ENCODE results near the gene P2RY8. TPM values are rescaled to one million over a fixed set of nuclear protein-coding genes. Genes with fewer than 3 reads are reported as not detected.
A peak's percentile ranks its signal among the peaks of the same experiment; 100 is the strongest.
"Not testable (repeated sequence)": the region's sequence is repeated elsewhere in the genome, so short reads cannot be mapped to it uniquely, and the experiment has no call there.

Gene P2RY8
- total RNA-seq, 2 experiments from 2014 or later: 9.8 to 10.6 TPM

DNA sequence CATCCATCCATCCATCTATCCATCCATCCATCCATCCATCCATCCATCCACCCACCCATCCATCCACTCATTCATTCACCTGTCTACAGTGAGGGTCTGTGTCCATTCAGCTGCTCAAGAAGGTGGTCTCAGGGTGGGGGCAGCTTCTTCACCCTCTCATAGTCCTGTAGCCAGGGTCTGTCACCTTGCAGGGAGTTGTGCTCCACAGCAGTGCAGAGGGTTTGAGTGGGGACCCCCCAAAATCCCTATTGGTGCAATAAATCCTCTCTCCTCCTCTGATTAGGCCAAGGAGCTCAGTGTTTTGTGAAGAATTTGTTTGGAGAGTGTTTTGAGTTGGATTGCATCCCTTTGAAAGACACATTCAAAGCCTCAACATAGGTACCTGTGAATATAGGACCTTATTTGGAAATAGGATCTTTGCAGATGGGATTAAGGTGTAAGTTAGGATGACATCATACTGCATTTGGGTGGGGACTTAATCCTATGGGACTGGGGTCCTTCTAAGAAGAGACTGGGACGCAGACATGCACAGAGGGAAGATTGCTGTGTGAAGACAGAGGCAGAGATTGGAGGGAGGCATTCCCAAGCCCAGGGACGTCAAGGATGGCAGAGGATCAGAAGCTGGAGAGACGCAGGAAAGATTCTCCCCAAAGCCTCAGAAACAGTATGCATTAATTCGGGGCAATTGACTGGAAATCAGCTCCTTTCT is 12.0 kb downstream of the P2RY8 start:
- CTCF ChIA-PET: no interaction called here
- H3K36me3 Mint-ChIP-seq (ENCODE audit: low read depth): peaks cover 5% of the 10 kb centered on the region
- H3K27ac Mint-ChIP-seq: no peak overlapping the region
- no peaks in the 10 kb centered on the region for H3K9me3 Mint-ChIP-seq
- intact Hi-C loops (cut with micrococcal nuclease): loop anchor here (5.0 kb wide), 1 partner anchor 43 kb away; no protein-coding TSS in a partner anchor
- DNase-seq: no peak
- H3K4me1 Mint-ChIP-seq (ENCODE audit: low read depth): peaks cover 22% of the 10 kb centered on the region
- no peaks in the 10 kb centered on the region for H3K27me3 Mint-ChIP-seq (ENCODE audit: low read depth)
- no peak overlapping the region for H3K4me3 Mint-ChIP-seq

DNA sequence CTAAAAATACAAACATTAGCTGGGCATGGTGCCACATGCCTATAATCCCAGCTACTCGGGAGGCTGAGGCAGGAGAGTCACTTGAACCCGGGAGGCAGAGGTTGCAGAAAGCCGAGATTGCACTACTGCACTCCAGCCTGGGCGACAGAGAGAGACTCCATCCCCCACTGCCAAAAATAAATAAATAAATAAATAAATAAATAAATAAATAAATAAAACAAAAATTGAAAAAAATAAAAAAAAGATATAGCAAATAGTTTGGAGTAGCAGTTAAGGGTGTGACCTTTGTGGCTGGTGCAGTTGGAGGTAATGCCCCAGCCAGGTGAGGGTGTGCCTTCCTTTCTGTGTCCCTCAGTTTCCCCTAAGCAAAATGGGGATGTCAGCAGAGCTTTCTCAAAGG is 14.1 kb downstream of the P2RY8 start:
- H3K27ac Mint-ChIP-seq; H3K36me3 Mint-ChIP-seq (ENCODE audit: low read depth); H3K27me3 Mint-ChIP-seq (ENCODE audit: low read depth); CTCF ChIA-PET; H3K4me3 Mint-ChIP-seq; H3K9me3 Mint-ChIP-seq; DNase-seq: not testable (repeated sequence)
- H3K4me1 Mint-ChIP-seq (ENCODE audit: low read depth): peaks cover 39% of the 10 kb centered on the region
- intact Hi-C loops (cut with micrococcal nuclease): loop anchor here (5.0 kb wide), 1 partner anchor 41 kb away; no protein-coding TSS in a partner anchor

DNA sequence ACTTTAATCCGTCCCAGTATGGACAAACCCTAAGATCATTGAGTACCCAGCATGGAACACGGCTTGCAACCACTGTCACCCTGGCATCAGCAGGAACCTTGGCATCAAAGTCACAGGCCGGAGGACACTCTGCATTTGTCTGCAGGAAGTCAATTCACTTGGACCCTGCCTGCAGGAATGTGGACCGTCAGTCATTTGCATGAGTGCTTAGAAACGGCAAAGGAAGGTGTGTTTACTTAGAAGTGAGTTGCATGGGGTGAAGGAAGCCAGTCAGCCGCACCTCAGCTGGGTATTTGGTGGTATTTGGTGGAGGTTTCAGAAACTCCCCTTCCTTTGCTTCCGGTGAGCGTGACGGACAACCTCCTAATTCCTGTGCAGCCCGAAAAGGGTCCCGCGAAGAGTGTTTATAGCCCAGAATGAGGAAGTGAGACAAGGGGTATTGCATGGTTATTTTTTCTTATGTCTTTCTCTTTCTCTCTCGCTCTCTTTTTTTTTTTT is 15.5 kb downstream of the P2RY8 start:
- intact Hi-C loops (cut with micrococcal nuclease): loop anchor here (1.0 to 5.0 kb wide), 3 partner anchors 15 to 58 kb away; no protein-coding TSS in a partner anchor
- peaks cover 51% of the 10 kb centered on the region for H3K4me1 Mint-ChIP-seq (ENCODE audit: low read depth)
- no peaks in the 10 kb centered on the region for H3K27me3 Mint-ChIP-seq (ENCODE audit: low read depth)
- CTCF ChIA-PET: no interaction called here
- peak overlapping the region; percentile 74 for H3K4me3 Mint-ChIP-seq
- no peaks in the 10 kb centered on the region for H3K9me3 Mint-ChIP-seq
- H3K27ac Mint-ChIP-seq: peak overlapping the region; percentile 75
- DNase-seq: peak; percentile 85
- H3K36me3 Mint-ChIP-seq (ENCODE audit: low read depth): peaks cover 8% of the 10 kb centered on the region

DNA sequence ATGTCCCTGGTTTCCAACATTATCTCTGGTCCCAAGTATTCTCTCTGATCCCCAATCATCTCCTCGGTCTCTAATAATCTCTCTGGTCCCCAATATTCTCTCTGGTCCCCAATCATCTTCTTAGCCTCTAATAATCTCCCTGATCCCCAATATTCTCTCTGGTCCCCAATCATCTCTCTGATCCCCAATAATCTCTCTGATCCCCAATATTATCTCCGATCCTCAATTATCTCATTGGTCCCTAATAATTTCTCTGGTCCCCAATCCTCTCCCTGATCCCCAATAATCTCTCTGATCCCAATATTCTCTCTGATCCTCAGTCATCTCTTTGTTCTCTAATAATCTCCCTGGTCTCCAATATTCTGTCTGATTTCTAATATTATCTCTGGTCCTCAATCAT is 16.6 kb downstream of the P2RY8 start:
- Mint-ChIP-seq H3K27me3 (ENCODE audit: low read depth) (no peaks in the 10 kb centered on the region), H3K9me3 (no peaks in the 10 kb centered on the region), H3K27ac (peak overlapping the region; percentile 18), H3K4me3 (no peak overlapping the region), H3K36me3 (ENCODE audit: low read depth) (peaks cover 8% of the 10 kb centered on the region), H3K4me1 (ENCODE audit: low read depth) (peaks cover 51% of the 10 kb centered on the region)
- intact Hi-C loops (cut with micrococcal nuclease): loop anchor here (5.0 kb wide), 1 partner anchor 38 kb away; no protein-coding TSS in a partner anchor
- no peak for DNase-seq
- CTCF ChIA-PET: no interaction called here

DNA sequence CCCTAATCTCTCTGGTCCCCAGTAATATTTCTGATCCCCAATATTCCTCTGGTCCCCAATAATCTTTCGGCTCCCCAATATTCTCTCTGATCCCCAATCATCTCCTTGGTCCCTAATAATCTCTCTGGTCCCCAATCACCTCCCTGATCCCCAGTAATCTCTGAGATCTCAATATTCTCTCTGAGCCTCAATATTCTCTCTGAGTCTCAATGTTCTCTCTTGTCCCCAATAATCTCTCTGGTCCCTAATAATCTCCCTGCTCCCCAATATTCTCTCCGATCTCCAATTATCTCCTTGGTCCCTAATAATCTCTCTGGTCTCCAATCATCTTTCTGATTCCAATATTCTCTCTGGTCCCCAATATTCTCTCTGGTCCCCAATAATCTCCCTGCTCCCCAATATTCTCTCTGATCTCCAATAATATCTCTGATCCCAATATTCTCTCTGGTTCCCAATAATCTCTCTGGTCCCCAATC is 17.9 kb downstream of the P2RY8 start:
- H3K4me1 Mint-ChIP-seq (ENCODE audit: low read depth): peaks cover 51% of the 10 kb centered on the region
- no peaks in the 10 kb centered on the region for H3K27me3 Mint-ChIP-seq (ENCODE audit: low read depth)
- H3K36me3 Mint-ChIP-seq (ENCODE audit: low read depth): peaks cover 9% of the 10 kb centered on the region
- intact Hi-C loops (cut with micrococcal nuclease): no loop called here
- CTCF ChIA-PET: no interaction called here
- DNase-seq: no peak
- H3K9me3 Mint-ChIP-seq: no peaks in the 10 kb centered on the region
- no peak overlapping the region for H3K27ac Mint-ChIP-seq
- no peak overlapping the region for H3K4me3 Mint-ChIP-seq

DNA sequence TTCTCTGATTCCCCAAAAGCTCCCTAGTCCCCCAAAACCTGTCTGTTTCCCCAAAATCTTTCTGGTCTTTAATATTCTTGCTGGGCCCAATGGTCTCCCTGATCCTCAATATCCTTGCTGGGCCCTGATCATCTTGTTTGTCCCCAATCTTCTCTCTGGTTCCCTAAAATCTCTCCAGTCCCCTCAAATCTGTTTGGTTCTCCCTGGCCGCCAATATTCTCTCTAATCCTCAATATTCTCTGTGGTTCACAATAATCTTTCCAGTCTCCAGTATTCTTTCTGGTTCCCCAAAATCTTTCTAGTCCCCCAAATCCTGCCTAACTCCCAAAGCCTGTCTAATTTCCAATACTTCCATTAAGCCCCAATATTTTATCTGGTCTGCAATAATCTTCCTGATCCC is 18.5 kb downstream of the P2RY8 start:
- Mint-ChIP-seq H3K4me3 (no peak overlapping the region), H3K27ac (no peak overlapping the region), H3K36me3 (ENCODE audit: low read depth) (peaks cover 13% of the 10 kb centered on the region), H3K4me1 (ENCODE audit: low read depth) (peaks cover 51% of the 10 kb centered on the region), H3K27me3 (ENCODE audit: low read depth) (no peaks in the 10 kb centered on the region), H3K9me3 (peaks cover 3% of the 10 kb centered on the region)
- no peak for DNase-seq
- CTCF ChIA-PET: no interaction called here
- intact Hi-C loops (cut with micrococcal nuclease): no loop called here

DNA sequence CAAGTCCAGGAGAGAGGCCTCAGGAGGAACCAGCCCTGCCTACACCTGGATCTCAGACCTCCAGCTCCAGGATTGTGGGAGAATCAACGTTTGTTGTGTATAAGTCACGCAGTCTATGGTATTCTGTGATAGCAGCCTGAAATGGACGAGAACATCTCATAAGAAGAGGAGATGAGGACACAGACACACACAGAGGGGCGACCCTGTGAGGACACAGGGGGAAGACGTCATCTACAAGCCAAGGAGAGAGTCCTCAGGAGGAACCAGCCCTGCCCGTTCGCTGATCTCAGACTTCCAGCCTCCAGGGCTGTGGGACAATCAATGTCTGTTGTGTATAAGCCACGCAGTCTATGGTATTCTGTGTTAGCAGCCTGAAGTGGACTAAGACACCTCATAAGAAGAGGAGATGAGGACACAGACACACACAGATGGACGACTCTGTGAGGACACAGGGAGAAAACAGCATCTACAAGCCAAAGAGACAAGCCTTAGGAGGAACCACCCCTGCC is 20.3 kb downstream of the P2RY8 start:
- CTCF ChIA-PET: no interaction called here
- intact Hi-C loops (cut with micrococcal nuclease): no loop called here
- Mint-ChIP-seq H3K4me3 (no peak overlapping the region), H3K27me3 (ENCODE audit: low read depth) (no peaks in the 10 kb centered on the region), H3K4me1 (ENCODE audit: low read depth) (peaks cover 44% of the 10 kb centered on the region), H3K27ac (peak overlapping the region; percentile 9), H3K36me3 (ENCODE audit: low read depth) (peaks cover 28% of the 10 kb centered on the region), H3K9me3 (peaks cover 11% of the 10 kb centered on the region)
- no peak for DNase-seq

DNA sequence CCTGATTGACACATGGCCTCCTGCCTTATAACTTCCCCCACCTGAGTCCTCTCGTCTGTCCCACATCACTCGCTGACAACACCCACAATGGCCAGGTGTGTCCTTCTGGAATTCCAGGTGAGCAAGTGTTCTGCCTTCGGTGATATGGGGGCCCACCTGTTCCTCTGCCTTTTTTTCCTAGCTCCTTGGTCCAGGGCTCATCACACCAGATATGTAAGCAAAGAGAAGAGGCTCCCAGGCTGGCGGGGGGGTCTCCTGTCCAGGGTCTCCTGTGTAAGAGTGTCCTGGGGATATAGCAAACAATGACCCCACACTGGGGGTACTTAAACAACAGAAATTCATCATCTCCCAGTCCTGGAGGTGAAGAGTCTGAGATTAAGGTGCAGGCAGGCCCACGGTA is 25.2 kb downstream of the P2RY8 start:
- CTCF ChIA-PET: no interaction called here
- no peaks in the 10 kb centered on the region for H3K27me3 Mint-ChIP-seq (ENCODE audit: low read depth)
- H3K27ac Mint-ChIP-seq: peak overlapping the region; percentile 44
- peaks cover 16% of the 10 kb centered on the region for H3K4me1 Mint-ChIP-seq (ENCODE audit: low read depth)
- H3K4me3 Mint-ChIP-seq: no peak overlapping the region
- H3K36me3 Mint-ChIP-seq (ENCODE audit: low read depth): peaks cover 28% of the 10 kb centered on the region
- intact Hi-C loops (cut with micrococcal nuclease): no loop called here
- peaks cover 11% of the 10 kb centered on the region for H3K9me3 Mint-ChIP-seq
- DNase-seq: no peak

DNA sequence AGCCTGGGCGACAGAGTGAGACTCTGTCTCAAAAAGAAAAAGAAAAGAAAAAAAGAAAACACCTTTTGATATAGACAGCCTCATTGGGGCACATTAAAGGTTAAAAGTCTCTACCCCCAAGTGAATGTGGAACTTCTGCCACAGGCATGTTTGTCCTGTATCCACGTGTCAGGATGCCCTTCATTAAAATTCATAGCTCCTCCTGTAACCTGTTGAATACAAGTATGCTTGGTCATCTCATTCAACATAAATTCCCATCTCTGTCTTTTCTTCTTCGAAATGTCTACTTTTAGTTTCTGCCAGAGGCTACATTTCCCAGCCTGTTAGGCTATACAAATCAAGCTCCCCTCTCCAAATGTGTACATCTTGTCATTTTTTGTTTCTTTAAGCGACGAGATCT is 25.8 kb downstream of the P2RY8 start:
- Mint-ChIP-seq H3K27me3 (ENCODE audit: low read depth) (no peaks in the 10 kb centered on the region), H3K4me3 (no peak overlapping the region), H3K36me3 (ENCODE audit: low read depth) (peaks cover 31% of the 10 kb centered on the region), H3K27ac (no peak overlapping the region), H3K4me1 (ENCODE audit: low read depth) (peaks cover 16% of the 10 kb centered on the region), H3K9me3 (peaks cover 11% of the 10 kb centered on the region)
- intact Hi-C loops (cut with micrococcal nuclease): no loop called here
- CTCF ChIA-PET: no interaction called here
- DNase-seq: no peak

DNA sequence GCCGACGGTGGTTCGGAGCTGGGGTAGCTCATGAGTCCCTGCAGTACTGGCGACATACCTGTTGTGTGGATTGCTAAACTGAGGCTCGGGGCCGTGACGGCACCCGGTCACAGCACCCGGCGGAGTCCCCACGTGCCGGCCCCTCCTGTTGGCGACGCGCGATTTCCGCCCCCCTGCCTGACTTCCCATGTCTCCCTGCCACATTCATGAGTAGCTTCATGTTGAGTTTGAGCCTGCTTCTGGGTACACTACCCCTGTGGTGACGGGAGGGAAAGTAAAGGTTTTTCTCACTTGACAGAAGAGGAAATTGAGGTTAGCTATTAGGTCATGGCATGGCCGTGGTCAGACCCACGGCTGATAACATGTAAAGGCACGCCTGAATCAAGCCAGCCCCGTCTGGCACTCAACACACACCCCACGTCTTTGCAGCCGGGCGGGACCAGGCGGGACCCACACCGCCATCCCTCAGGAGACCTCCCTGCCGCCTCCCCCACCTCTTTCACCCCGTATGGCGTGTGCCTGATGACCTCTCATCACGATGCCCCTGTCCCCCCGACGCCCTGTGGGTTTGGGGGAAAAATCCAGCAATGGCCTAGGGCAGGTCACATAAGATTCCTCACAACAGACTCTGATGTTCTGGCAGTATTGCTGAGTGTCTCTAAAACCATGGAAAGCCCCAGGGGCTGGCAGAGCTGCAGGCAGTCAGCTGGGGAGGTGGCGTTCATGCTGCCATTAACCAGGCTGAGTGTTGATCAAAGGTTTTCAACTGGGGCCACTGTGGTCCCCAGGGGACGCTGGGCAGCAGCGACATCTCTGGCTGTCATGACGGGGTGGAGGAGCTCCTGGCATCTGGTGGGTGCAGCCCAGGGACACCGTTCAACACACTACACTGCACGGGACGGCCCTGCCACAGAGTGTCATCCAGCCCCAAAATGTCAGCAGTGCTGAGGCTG is 29.2 kb downstream of the P2RY8 start:
- peaks cover 24% of the 10 kb centered on the region for H3K36me3 Mint-ChIP-seq (ENCODE audit: low read depth)
- no peak for DNase-seq
- no peak overlapping the region for H3K4me3 Mint-ChIP-seq
- no peaks in the 10 kb centered on the region for H3K27me3 Mint-ChIP-seq (ENCODE audit: low read depth)
- no peak overlapping the region for H3K27ac Mint-ChIP-seq
- H3K4me1 Mint-ChIP-seq (ENCODE audit: low read depth): peaks cover 35% of the 10 kb centered on the region
- peaks cover under 1% of the 10 kb centered on the region for H3K9me3 Mint-ChIP-seq
- CTCF ChIA-PET: no interaction called here
- intact Hi-C loops (cut with micrococcal nuclease): no loop called here

DNA sequence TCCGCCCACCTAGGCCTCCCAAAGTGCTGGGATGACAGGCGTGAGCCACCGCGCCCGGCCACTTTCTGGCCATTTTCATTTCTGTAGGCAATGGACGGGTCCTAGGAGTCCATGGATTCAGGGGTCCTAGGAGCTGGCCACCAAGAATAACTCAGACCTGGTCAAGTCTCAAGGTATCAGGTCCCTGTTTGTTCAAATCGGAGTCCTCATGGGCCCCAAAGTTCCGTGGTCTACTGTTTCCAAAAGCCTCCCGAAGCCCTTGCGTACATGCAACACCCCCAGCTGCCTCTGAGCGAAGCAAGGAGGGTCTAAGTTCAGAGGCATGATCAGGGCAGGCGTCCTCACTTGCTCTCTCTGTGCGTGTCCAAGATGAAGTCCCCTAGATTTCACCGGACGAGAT is 30.1 kb downstream of the P2RY8 start:
- H3K4me1 Mint-ChIP-seq (ENCODE audit: low read depth): peaks cover 43% of the 10 kb centered on the region
- H3K27me3 Mint-ChIP-seq (ENCODE audit: low read depth): no peaks in the 10 kb centered on the region
- H3K9me3 Mint-ChIP-seq: no peaks in the 10 kb centered on the region
- CTCF ChIA-PET: no interaction called here
- H3K4me3 Mint-ChIP-seq: no peak overlapping the region
- intact Hi-C loops (cut with micrococcal nuclease): no loop called here
- H3K27ac Mint-ChIP-seq: no peak overlapping the region
- DNase-seq: no peak
- H3K36me3 Mint-ChIP-seq (ENCODE audit: low read depth): peaks cover 20% of the 10 kb centered on the region

DNA sequence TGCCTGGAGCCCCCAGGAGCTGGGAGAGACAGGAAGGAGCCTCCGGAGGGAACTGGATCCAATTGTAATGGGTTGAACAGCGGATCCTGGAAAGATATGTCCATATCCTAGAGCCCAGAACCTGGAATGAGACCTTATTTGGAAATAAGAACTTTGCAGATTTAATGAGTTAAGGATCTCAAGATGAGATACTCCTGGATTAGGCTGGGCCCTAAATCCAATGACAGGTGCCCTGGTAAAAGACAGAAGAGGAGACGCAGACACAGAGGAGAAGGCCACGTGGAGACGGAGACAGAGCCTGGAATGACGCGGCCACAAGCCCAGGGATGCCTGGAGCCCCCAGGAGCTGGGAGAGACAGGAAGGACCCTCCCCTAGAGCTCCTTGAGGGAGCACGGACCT is 34.1 kb downstream of the P2RY8 start:
- Mint-ChIP-seq H3K4me3 (no peak overlapping the region), H3K4me1 (ENCODE audit: low read depth) (peaks cover 39% of the 10 kb centered on the region), H3K27ac (peak overlapping the region; percentile 56), H3K9me3 (no peaks in the 10 kb centered on the region), H3K36me3 (ENCODE audit: low read depth) (peaks cover 17% of the 10 kb centered on the region), H3K27me3 (ENCODE audit: low read depth) (no peaks in the 10 kb centered on the region)
- CTCF ChIA-PET: no interaction called here
- DNase-seq: no peak
- intact Hi-C loops (cut with micrococcal nuclease): no loop called here

Data from activated naive CD4-positive, alpha-beta T cell treated with anti-CD3 and anti-CD28 coated beads for 36 hours (primary cell).